ENCODE results near the gene RASGRF1. TPM values are rescaled to one million over a fixed set of nuclear protein-coding genes. Genes with fewer than 3 reads are reported as not detected.

Gene RASGRF1
- total RNA-seq, 6 experiments from 2014 or later: 0.09 to 0.31 (median 0.18) TPM

DNA sequence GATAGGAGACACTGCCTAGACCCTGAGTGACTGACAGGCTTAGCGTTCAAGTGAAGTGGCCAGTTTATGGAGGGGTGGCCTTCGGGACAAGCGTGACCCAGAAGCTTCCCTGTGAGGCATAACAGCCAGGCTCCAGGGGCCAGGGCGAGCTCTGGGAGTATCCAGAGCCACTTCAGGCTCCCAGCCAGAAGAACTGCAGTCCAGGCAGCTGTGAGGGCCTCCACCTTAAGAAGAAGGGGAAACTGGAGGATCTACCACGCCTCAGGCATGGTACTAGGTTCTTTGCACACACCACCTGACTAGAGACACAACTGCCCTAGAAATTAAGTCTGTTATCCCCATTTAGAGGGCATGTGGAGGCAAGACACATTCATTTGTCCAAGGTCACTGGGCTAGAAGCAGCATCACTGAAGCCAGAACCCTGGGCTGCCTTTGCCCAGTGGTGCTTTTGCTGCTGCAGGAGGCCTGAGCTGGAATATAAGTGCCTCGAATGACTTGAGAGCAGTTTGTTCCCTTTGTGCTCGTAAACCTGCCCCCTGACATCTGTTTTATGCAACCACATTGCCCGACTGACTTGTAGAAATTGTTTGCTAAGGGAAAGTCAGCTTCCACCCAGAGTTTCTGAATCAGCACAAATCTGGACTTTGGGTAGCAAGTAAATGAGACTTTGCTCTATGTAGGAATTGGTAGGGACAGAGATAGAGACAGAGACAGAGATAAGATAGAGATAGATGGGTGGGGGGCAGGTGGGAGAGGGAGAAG, 23.3 kb downstream of the RASGRF1 start:
- no peaks in the 10 kb centered on the region for H3K4me1 Mint-ChIP-seq (ENCODE audit: low read depth)
- H3K4me3 Mint-ChIP-seq: no peak overlapping the region
- H3K27ac Mint-ChIP-seq: no peak overlapping the region
- no peaks in the 10 kb centered on the region for H3K36me3 Mint-ChIP-seq (ENCODE audit: low read depth)
- TF ChIP-seq, protein P1, sequence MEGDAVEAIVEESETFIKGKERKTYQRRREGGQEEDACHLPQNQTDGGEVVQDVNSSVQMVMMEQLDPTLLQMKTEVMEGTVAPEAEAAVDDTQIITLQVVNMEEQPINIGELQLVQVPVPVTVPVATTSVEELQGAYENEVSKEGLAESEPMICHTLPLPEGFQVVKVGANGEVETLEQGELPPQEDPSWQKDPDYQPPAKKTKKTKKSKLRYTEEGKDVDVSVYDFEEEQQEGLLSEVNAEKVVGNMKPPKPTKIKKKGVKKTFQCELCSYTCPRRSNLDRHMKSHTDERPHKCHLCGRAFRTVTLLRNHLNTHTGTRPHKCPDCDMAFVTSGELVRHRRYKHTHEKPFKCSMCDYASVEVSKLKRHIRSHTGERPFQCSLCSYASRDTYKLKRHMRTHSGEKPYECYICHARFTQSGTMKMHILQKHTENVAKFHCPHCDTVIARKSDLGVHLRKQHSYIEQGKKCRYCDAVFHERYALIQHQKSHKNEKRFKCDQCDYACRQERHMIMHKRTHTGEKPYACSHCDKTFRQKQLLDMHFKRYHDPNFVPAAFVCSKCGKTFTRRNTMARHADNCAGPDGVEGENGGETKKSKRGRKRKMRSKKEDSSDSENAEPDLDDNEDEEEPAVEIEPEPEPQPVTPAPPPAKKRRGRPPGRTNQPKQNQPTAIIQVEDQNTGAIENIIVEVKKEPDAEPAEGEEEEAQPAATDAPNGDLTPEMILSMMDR (IDR thresholded peaks at IDR 0.05): no peak
- peaks cover 13% of the 10 kb centered on the region for H3K27me3 Mint-ChIP-seq (ENCODE audit: insufficient read depth)
- DNase-seq: no peak
- H3K9me3 Mint-ChIP-seq: no peaks in the 10 kb centered on the region

DNA sequence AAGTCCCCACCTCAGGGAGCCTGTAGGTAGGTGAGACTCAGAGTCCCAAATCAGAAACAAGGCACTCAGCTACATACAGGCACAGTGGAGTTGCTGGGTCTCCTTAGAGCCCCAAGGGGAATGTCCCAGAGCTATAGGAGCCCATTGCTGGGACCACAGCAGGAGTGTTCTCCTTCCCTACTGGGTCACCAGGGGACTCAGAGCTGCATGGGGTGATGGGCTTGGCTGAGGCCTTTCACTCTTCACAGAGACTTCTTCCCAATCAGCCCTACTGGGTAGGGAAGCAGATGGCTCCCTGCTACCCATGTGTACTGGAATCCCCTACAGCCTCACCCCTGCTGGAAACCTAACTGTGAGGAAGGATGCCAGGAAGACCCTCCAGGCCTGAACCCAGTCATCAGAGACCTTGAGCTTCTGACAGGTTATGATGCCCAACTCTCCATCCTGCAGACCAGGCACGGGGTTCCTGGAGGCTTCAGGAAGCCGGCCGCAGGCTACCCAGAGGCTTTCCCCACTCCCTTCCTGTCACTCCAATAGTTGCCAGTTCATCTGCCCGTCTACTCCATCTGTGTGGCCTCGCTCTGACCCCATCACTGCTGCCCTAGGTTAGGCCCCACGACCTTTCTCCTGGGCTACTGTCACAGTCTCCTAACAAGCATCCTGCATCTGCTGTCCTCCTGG, 24.0 kb downstream of the RASGRF1 start:
- Mint-ChIP-seq H3K4me1 (ENCODE audit: low read depth) (no peaks in the 10 kb centered on the region), H3K36me3 (ENCODE audit: low read depth) (no peaks in the 10 kb centered on the region), H3K9me3 (no peaks in the 10 kb centered on the region), H3K4me3 (no peak overlapping the region), H3K27ac (no peak overlapping the region), H3K27me3 (ENCODE audit: insufficient read depth) (peaks cover 10% of the 10 kb centered on the region)
- TF ChIP-seq, protein P1 (IDR thresholded peaks at IDR 0.05): no peak
- no peak for DNase-seq

DNA sequence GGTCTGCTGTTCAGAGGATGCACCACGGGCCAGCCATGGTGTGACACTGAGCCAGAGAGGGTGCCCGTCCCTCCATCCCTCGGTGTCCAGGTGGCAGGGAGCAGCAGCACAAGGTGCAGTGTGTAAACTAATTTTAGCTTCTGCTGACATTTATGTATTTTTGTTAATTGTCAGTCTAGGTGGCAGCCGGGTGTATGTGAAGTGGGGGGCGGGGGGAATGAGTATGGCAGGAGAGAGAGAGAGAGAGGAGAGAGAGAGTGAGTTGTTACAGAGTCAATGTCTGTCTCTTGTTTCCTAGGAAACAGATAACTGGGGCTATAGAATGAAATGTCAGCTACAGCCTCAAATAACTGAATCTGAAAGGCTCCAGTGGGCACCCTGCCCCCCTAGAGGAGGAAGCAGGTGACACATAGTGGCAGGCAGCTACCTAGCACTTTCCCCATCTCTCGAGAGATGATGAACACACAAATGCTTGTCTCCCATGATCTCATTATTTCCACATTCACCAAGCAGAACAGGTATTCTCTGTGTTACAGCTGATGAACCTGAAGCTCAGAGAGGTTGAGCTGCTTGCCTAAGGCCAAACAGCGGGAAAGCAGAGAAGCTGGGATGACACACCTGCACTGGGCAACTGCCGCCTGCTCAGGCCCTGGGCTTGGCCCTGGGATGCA, 24.7 kb downstream of the RASGRF1 start:
- Mint-ChIP-seq H3K36me3 (ENCODE audit: low read depth) (no peaks in the 10 kb centered on the region), H3K4me1 (ENCODE audit: low read depth) (no peaks in the 10 kb centered on the region), H3K27ac (no peak overlapping the region), H3K27me3 (ENCODE audit: insufficient read depth) (peaks cover 12% of the 10 kb centered on the region), H3K9me3 (no peaks in the 10 kb centered on the region), H3K4me3 (no peak overlapping the region)
- TF ChIP-seq, protein P1 (IDR thresholded peaks at IDR 0.05): no peak
- DNase-seq: no peak

DNA sequence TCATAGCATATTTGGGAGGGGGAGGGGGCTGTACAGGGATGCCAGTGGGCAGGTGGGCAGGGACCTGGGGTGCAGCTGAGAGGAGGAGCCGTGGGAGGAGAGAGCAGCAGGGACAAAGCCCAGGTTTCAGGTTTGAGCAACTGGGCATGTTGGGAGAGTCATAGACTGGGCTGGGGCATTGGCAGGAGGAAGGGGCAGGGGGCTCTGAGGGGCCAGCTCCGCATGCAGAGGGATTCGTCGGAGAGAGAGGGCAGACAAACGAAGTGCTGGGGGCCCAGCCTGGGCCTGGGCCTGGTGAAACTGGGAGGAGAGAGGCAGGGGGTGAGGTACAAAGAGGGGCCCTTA, 25.2 kb downstream of the RASGRF1 start:
- DNase-seq: no peak
- H3K36me3 Mint-ChIP-seq (ENCODE audit: low read depth): no peaks in the 10 kb centered on the region
- H3K27ac Mint-ChIP-seq: no peak overlapping the region
- H3K4me3 Mint-ChIP-seq: no peak overlapping the region
- no peaks in the 10 kb centered on the region for H3K9me3 Mint-ChIP-seq
- H3K27me3 Mint-ChIP-seq (ENCODE audit: insufficient read depth): peaks cover 15% of the 10 kb centered on the region
- TF ChIP-seq, protein P1 (IDR thresholded peaks at IDR 0.05): no peak
- no peaks in the 10 kb centered on the region for H3K4me1 Mint-ChIP-seq (ENCODE audit: low read depth)

DNA sequence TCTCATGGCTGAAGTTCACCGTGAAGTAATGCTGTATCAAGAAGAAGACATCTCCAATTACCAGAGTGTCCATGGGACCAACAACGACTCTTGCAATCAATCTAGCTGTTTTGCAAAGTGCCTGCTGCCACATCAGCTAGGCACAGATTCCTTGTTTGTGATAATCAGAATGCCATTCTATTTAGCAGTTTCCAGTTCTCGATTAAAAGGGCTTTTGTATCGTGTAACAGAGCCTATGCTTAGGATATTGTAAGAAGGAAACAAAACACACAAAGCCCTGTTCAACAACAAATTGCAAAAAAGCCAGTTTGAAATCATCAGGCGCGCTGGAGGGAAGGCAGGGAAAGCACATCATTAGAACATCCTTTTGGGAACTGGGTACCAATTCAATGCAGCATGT, 26.1 kb downstream of the RASGRF1 start:
- no peaks in the 10 kb centered on the region for H3K36me3 Mint-ChIP-seq (ENCODE audit: low read depth)
- TF ChIP-seq, protein P1 (IDR thresholded peaks at IDR 0.05): no peak
- no peak for DNase-seq
- H3K9me3 Mint-ChIP-seq: no peaks in the 10 kb centered on the region
- no peak overlapping the region for H3K4me3 Mint-ChIP-seq
- H3K4me1 Mint-ChIP-seq (ENCODE audit: low read depth): no peaks in the 10 kb centered on the region
- H3K27me3 Mint-ChIP-seq (ENCODE audit: insufficient read depth): peaks cover 19% of the 10 kb centered on the region
- no peak overlapping the region for H3K27ac Mint-ChIP-seq

Data from HFFc6 (cell line).